ENCODE data around the gene PLXNA4.
"Not testable (repeated sequence)": the region's sequence is repeated elsewhere in the genome, so short reads cannot be mapped to it uniquely, and the experiment has no call there.

PLXNA4 gene

GRCh38 chr7:132190683-132191082 lies 385.6 kb downstream of the PLXNA4 start:
- DNase-seq: no peak

GRCh38 chr7:132189881-132190280 lies 386.4 kb downstream of the PLXNA4 start:
- DNase-seq: no peak

- DNase-seq: no peak
Measured at GRCh38 chr7:132187869-132188789, 388.1 kb downstream of the PLXNA4 start.

DNA sequence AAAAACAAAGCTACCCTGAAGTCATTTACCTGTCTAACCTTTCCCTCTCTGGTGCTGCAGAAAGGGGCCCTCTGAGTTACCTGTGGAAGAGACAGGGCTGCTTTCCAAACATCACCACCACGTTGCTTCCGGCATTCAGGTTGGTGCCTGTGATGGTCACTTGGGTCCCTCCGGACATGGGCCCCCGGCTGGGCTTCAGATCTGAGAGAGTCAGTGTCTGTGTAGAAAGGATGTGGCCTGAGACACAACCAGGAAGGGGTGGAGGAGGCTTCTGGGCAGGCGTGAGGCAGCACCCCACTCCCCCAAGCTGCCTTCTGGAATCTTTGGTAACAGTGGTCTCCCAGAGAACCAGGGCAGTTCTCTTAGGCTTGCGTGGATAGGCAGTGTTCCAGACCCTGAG lies 388.9 kb downstream of the PLXNA4 start:
- no peak for DNase-seq

GRCh38 chr7:132185150-132185549 lies 391.1 kb downstream of the PLXNA4 start:
- no peak for DNase-seq

DNA sequence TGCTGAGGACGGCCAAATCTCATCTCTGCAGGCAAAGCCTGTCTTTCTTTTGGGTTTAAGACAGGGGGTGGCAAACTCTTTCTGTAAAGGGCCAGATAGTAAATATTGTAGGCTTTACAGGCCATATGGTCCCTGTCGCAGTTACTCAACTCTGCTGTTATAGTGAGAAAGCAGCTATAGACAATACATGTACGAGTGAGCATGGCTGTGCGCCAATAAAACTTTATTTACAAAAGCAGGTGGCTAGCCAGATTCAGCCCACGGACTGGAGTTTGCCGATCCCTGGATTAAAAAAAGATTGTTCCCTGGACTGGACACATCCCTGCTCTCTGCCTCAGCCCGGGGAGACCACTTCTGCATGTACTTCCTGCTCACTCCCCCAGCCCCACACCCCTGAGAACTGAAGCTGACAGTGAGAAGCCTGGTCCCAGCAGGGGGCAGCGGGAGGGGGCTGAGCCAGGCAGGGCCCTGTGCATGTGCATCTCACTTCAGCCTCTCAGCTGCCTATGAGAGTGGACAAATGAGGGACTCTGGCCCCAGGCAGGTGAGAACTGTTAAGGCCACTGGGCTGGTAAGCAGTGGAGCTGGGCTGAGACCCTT lies 392.4 kb downstream of the PLXNA4 start:
- no peak for DNase-seq

DNA sequence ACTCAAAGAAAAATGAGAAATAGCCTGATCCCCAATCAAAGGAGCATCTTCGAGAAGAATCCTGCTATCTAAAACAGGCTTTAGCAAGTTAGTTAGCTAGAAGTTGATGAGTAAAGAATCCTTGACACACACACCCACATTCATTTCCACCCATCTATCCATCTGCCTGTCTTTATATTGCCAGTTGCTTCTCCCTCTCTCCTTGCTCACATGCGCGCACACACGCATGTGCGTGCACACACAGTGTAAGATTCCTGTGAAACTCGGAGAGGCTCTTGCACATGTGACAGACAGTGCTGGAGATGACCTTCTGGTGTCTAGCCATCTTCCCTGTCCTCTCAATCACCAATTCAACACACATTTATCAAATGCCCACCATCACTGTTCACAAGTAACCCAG lies 393.3 kb downstream of the PLXNA4 start:
- DNase-seq: no peak

DNA sequence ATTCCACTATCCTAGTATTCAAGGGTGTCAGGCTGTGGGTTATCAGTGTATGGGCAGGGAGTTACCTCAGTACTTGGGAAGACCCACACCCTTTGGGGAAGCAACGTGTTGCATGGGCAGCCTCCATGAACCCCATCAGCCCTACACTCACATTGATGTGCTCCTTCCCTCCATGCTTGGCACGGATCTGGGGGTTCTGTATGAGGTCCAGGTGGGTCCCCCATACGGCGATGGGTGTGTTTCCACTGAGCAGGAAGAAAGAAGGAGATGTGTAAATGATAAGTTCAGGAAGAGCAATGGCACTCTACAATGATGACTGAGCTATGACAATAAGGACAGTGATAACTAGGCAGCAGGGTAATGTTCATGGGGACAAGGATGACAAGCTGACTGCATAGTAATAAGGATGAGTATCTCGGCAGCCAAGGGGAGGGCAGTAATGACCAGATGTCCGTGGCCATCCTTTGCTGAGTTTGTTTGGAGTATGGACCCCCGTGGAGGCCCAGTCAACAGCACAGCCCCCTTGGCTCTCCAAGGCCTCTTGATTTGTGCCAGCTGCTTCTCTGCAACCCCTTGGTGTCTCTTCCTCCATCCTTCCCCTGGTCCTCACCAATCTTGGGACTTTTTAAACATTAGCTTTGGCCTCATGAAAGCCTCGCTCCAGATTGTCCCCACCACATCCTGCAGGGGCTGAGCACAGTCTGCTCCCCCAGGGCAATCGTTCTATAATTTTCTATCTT lies 394.2 kb downstream of the PLXNA4 start:
- no peak for DNase-seq

DNA sequence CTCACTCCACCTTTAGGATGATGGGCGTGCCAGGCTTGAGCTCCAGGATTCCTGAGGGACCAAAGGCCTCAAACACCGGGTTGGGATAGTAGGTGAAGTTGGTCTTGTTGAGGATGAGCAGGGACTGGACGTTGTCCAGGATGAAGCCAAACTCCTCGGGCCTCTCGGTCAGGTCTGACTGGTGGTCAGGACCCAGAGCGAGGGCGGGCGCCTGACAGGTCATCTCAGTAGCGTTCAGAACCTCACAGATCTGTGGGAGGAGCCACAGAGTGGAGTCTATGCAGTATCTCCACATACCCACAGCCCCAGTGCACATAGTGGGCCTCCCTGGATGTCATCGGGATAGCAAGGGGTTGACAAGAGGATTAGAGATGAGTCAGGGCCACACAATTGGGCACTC lies 394.9 kb downstream of the PLXNA4 start:
- no peak for DNase-seq

- no peak for DNase-seq
Measured at GRCh38 chr7:132180481-132180880, 395.8 kb downstream of the PLXNA4 start.

GRCh38 chr7:132179681-132180080 lies 396.6 kb downstream of the PLXNA4 start:
- no peak for DNase-seq

DNA sequence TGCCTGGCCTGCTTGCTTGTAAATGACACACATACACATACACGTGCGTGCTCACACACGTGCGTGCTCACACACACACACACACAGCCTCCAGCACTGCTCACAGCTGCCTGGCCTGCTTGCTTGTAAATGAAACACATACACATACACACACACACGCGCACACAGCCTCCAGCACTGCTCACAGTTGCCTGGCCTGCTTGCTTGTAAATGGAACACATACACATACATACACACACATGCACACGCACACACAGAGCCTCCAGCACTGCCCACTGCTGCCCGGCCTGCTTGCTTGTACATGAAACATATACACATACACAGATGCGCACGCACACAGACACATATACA lies 397.2 kb downstream of the PLXNA4 start:
- no peak for DNase-seq

DNA sequence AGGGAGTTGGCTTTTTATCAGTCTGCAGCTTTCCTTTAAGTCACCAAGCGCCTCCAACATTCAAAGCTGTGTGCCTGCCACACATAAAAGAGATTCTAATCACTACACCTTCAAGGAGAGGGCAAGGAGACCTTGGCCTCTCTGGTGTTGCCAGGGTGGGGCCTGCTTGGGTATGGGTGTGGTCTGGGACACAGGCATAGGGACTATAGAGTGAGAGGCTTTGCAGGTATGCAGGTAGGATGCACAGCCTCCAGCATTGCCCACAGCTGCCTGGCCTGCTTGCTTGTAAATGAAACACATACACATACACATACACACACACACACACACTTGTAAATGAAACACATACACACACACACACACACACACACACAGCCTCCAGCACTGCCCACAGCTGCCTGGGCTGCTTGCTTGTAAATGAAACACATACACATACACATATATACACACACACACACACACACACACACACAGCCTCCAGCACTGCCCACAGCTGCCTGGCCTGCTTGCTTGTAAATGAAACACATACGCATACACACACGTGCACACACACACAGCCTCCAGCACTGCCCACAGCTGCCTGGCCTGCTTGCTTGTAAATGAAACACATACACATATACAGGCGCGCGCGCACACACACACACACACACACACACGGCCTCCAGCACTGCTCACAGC lies 397.7 kb downstream of the PLXNA4 start:
- not testable (repeated sequence) for DNase-seq

DNA sequence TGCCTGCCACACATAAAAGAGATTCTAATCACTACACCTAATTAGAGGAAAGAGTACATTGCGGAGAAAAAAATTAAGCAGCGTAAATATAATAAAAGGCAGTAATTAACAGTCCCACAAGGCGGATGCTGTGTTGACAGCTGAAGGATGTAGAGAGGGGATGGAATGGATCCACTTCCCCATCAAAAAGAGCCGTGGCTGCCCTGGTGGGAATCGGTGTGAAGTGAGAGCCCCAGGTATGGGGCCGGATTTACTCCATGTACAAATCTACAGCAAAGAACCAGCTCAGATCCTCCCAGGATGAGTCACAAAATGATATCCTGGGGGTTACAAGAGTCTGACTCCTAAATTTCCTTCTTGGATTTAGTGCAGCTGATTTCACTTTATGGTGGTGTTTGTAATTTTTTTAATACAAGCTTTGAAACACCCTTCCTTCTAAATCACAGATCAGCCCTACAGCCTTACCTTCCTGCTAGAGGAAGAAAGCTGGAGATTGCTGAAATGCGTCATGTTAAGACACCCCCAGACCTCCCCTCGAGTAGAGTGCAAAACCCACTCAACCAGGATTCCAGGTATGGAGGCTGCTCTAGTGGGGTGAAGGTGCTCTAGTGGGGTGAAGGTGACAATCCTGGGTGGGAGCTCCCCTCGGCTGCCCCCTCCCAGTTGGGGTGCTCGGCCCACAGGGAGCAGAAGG lies 398.4 kb downstream of the PLXNA4 start:
- DNase-seq: no peak

DNA sequence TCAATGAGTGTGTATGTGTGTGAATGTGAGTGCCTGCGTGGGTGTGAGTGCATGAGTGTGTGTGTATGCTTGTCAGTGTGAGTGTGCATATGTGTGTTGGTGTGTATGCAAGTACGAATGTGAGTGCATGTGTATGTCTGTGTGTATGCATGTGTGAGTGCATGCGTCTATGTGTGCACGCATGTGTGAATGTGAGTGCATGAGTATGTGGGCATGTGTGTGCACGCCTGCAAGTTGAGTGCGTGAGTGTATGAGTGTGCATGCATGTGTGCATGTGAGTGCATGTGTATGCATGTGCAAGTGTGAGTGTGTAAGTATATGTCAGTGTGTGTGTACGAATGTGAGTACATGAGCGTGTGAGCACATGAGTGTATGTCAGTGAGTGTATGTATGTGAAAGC lies 399.6 kb downstream of the PLXNA4 start:
- no peak for DNase-seq

- no peak for DNase-seq
Measured at GRCh38 chr7:132171130-132171576, 405.1 kb downstream of the PLXNA4 start.

GRCh38 chr7:132169730-132170129 lies 406.5 kb downstream of the PLXNA4 start:
- no peak for DNase-seq

DNA sequence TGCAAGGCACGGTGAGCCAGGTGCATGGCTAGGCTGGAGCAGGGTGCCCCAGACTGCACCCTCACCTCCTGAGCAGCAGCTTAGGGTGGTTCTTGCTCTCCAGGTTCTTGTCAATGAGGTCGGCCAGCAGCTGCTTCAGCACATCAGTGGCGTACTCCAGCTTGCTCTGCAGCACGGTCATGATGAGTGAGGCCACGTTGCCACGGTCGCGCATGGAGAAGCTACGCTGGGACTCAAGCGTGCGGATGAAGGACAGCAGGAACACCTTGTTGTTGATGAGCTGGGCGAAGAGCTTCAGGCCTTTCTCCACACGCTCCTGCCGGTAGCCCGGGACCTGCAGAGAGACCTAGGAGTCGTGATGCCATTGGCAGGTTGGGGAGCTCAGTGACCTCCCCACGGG lies 408.0 kb downstream of the PLXNA4 start:
- no peak for DNase-seq

- not testable (repeated sequence) for DNase-seq
Measured at GRCh38 chr7:132165695-132166094, 410.6 kb downstream of the PLXNA4 start.

GRCh38 chr7:132164558-132165125 lies 411.6 kb downstream of the PLXNA4 start:
- DNase-seq: no peak

DNA sequence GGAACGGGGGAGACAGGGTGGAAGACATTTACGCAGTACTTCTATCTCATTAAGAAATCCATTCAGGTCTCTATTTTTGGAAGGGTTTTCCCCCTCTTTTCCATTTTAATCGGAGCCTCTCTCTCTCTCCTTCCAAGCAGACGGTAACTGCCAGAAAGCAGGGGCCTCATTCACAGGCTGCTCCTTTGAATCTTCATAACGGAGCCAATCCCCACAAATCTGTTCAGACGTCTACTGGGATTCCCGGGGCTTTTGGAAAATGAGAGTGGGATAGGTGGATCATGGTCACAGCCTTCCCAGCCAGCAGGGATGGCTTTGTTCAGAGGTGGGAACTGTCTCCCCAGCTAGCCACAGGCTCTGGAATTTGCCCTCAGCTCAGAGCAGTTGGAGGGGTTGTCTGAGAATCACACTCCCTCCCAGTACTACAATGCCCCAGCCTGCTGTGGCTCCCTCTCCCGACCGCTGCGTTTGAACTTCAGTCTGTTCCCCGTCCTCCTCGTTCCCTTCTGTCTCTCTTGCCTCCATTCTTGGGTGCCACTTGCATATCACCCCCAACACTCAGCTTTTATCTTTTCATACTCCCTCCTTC lies 413.6 kb downstream of the PLXNA4 start:
- DNase-seq: no peak

- DNase-seq: no peak
Measured at GRCh38 chr7:132161976-132162375, 414.3 kb downstream of the PLXNA4 start.

Data from activated naive CD4-positive, alpha-beta T cell treated with Interleukin-2 at 50 U/mL for 16 hours (primary cell).